D721Med (cell line): ENCODE results near the gene NPRL2.

Source experiments
- DNase-seq: peaks from one replicate; pipeline ENCODE4 v3.0.0; 2011; ENCODE audit warnings: low spot score; ENCODE audit not compliant: insufficient read length
- FAIRE-seq: peaks from 2 replicates; lab custom pipeline; 2011; peaks lifted over from hg19 to GRCh38; lab: Jason Lieb, UNC
- CTCF ChIP-seq: IDR thresholded peaks from 2 replicates; pipeline ENCODE4 v1.5.1; 2012; ENCODE audit warnings: mild to moderate bottlenecking, control low read depth; ENCODE audit not compliant: insufficient read depth; ENCODE audit errors: missing control alignments

Gene NPRL2

GRCh38 chr3:50297896-50298725 is 52.5 kb downstream of the NPRL2 start:
- FAIRE-seq: no peak
- TF ChIP-seq CTCF: no peak
- DNase-seq: no peak

GRCh38 chr3:50297384-50297775 is 53.2 kb downstream of the NPRL2 start:
- FAIRE-seq: no peak
- TF ChIP-seq CTCF: no peak
- DNase-seq: no peak
